Heart left ventricle (tissue), 16 donors: ENCODE results near the gene IPO13. TPM values are rescaled to one million over a fixed set of nuclear protein-coding genes. Genes with fewer than 3 reads are reported as not detected.

Experiments used
- ATAC-seq, 4 donors: fragments of 200-7000 bp; cut with Tn5 transposase; one replicate each; pipeline ENCODE4 v1.9.1; 2020 to 2022; ENCODE audit warnings: moderate library complexity in 4 of 4, mild to moderate bottlenecking in 3 of 4, moderate number of reproducible peaks in 1 of 4
- DNase-seq, 5 donors: peaks; one replicate each; pipeline ENCODE4 v3.0.0-alpha.2; 2020
- H3K27ac ChIP-seq, 12 donors: fragments of 200-600 bp; sonication (generic) in 4 of 12; one replicate each; pipeline versions ENCODE4 v1.5.0 to v1.8.0; 2016 to 2022; ENCODE audit warnings: mild to moderate bottlenecking in 2 of 12
- H3K27me3 ChIP-seq, 9 donors: fragments of 200-600 bp; sonication (generic) in 2 of 9; one replicate each; pipeline versions ENCODE4 v1.5.1 to v1.8.0; 2016 to 2022; ENCODE audit warnings: mild to moderate bottlenecking in 3 of 9
- H3K36me3 ChIP-seq, 9 donors: fragments of 200-600 bp; sonication (generic) in 2 of 9; one replicate each; pipeline versions ENCODE4 v1.5.0 to v1.8.0; 2018 to 2022; ENCODE audit warnings: mild to moderate bottlenecking in 2 of 9
- H3K4me1 ChIP-seq, 12 donors: fragments of 200-600 bp; sonication (generic) in 4 of 12; one replicate each; pipeline versions ENCODE4 v1.5.0 to v1.8.0; 2016 to 2022; ENCODE audit warnings: mild to moderate bottlenecking in 3 of 12
- H3K4me3 ChIP-seq, 12 donors: fragments of 200-600 bp; sonication (generic) in 4 of 12; one replicate each; pipeline versions ENCODE4 v1.5.0 to v1.8.0; 2017 to 2022; ENCODE audit warnings: mild to moderate bottlenecking in 9 of 12, moderate library complexity in 4 of 12
- H3K9me3 ChIP-seq, 12 donors: fragments of 200-600 bp; sonication (generic) in 4 of 12; one replicate each; pipeline versions ENCODE4 v1.5.0 to v1.8.0; 2016 to 2022; ENCODE audit warnings: mild to moderate bottlenecking in 1 of 12
- POLR2A ChIP-seq, 2 donors: fragments of 450-650 bp; IDR thresholded peaks; one replicate each; pipeline ENCODE4 v1.6.1; 2017; ENCODE audit warnings: antibody characterized with exemption in 2 of 2, mild to moderate bottlenecking in 2 of 2, moderate library complexity in 2 of 2
- WGBS, 4 donors: extraction: QIAGEN DNeasy Blood & Tissue Kit in 2 of 4; methylation state at CpG; one replicate each; pipeline versions ENCODE4 v1.1.5 to v1.1.7; 2013 to 2018; 5-methylcytosine and 5-hydroxymethylcytosine counted together
- intact Hi-C, 10 donors: fragments of 100-400 bp; cut with DNase I; formaldehyde crosslinking; loops; one replicate each; pipeline versions ENCODE4 v1.11.1 to v1.14.2; 2022
- polyA plus RNA-seq, 2 donors: library from polyadenylated mRNA; stranded (reverse); fragments of 200-250 nt; gene quantifications; one replicate each; pipeline ENCODE4 v1.2.3, GENCODE V29; 2013
- total RNA-seq, 9 donors: library from RNA; depleted of rRNA in 2 of 9; stranded (reverse); fragments of >200 nt in 2 of 9; fragmentation: NEBNext Ultra II Directional in 3 of 9; extraction: Animal tissue kit (Norgen Biotek cat#: 25700) in 3 of 9; gene quantifications; one replicate each; pipeline versions ENCODE4 v1.1.0 to v1.2.4, GENCODE V29; 2016 to 2023
- TF ChIP-seq, protein P1 (sequence below), 12 donors: fragments of 200-600 bp; sonication (generic) in 4 of 12; IDR thresholded peaks; one replicate each; pipeline versions ENCODE4 v1.5.0 to v1.8.0; 2018 to 2022; ENCODE audit warnings: antibody characterized with exemption in 12 of 12, mild to moderate bottlenecking in 5 of 12
- donor health status: ischemic (EF 13 %, LVEDD 7.1; RV severe dilation, severe dysfunction).
- donor health status: healthy with polysubstance abuse.
- donor health status: DM: no; HTN: yes; CAD: no.
- donor health status: DM: no; HTN: no; CAD: no.
- donor health status: ischemic (EF 25% LVEDD 6.9; RV normal size, moderate dysfunction).
- donor health status: ischemic (EF 25% LVEDD 5.7; RV mildly dilated, moderate dysfunction).
- donor health status: healthy.
- donor health status: DM: yes; HTN: yes; CAD: no.
- donor health status: ischemic (EF 35%, LVEDD 5.7; RV mildly dilated, moderate dysfunction).
- donor health status: nonischemic (EF 11% LVEDD 7.7; RV severe dilation, severe dysfunction).
- donor health status: DM: yes; HTN: yes; CAD: no.
- donor health status: PGD.
- donor health status: ischemic (EF 29% LVEDD 5.4; RV normal size, mild dysfunction).
- donor health status: nonischemic (EF 23%, LVEDD 6.1; RV moderate dilation, normal function).

Gene IPO13
- total and polyA plus RNA-seq, 11 donors: 29.9 to 71.0 (median 54.6) TPM

DNA sequence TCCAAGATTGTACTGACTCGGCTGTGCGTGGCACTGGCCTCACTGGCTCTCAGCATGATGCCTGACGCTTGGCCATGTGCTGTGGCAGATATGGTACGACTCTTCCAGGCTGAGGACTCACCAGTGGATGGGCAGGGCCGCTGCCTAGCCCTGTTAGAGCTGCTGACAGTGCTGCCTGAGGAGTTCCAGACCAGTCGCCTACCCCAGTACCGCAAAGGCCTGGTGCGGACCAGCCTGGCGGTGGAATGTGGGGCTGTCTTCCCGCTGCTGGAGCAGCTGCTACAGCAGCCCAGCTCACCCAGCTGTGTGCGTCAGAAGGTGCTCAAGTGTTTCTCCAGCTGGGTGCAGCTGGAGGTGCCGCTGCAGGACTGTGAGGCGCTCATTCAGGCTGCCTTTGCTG is 2.9 kb downstream of the IPO13 start:
- peak overlapping the region in 6 of 12 donors; percentile 0 to 97 (median 68) for H3K27ac ChIP-seq
- peak; percentile 13 to 33 (median 23) for ATAC-seq

DNA sequence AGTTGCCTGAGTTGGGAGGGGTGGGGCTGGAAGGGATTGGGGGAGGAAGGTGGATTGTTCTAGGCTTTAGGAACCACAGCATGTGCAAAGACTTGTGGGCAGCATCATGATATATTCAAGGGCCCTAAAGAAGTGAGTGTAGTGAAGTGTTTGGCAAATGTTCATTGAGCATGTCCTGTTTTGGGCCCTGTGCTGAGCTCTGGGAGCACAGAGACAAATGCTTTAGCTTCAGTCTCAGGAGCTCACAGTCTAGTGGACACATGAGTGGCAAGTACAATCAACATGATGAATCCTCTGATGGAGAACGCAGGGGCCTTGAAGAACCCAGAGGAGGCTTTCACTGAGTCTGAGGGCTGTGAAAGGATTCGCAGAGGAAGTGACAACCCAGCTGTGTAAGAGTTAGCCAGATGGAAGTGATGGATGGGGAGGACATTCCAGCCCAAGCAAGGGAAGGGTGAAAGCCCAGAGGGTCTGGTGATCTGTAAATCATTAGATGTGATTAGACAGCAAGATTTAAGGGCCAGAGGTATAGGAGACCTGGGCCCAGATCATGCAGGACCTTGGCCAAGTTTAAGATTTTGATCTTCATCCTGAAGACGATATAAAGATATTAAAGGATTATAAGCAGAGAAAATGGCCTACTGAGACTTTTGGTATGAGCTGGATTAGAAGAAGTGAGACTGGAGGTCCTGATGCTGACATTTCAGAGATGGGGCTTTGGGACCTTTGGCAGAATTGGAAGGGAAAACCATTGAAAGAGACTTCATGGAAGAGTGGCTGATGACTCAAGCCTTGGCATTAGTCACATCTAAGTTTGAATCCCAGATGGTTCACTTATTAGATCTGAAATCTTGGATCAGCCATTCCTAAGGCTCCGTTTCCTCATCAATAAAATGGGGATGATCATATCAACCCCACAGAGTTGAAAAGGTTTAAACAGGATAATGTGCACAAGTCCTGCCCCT is 4.6 kb downstream of the IPO13 start:
- intact Hi-C loops: no loop called here
- H3K9me3 ChIP-seq: no peaks in the 10 kb centered on the region
- TF ChIP-seq, protein P1, sequence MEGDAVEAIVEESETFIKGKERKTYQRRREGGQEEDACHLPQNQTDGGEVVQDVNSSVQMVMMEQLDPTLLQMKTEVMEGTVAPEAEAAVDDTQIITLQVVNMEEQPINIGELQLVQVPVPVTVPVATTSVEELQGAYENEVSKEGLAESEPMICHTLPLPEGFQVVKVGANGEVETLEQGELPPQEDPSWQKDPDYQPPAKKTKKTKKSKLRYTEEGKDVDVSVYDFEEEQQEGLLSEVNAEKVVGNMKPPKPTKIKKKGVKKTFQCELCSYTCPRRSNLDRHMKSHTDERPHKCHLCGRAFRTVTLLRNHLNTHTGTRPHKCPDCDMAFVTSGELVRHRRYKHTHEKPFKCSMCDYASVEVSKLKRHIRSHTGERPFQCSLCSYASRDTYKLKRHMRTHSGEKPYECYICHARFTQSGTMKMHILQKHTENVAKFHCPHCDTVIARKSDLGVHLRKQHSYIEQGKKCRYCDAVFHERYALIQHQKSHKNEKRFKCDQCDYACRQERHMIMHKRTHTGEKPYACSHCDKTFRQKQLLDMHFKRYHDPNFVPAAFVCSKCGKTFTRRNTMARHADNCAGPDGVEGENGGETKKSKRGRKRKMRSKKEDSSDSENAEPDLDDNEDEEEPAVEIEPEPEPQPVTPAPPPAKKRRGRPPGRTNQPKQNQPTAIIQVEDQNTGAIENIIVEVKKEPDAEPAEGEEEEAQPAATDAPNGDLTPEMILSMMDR (IDR thresholded peaks at IDR 0.05): no peak
- no peak for TF ChIP-seq POLR2A (IDR thresholded peaks at IDR 0.05)
- H3K4me1 ChIP-seq: peaks cover 6 to 74% (median 43%) of the 10 kb centered on the region in 12 donors
- 87 to 95% (median 93%) methylated on average over 4 of the region's 4 CpGs for WGBS, 4 donors
- H3K27me3 ChIP-seq: no peaks in the 10 kb centered on the region
- ATAC-seq (no peak), DNase-seq (no peak)
- H3K27ac ChIP-seq: no peak overlapping the region
- no peak overlapping the region for H3K4me3 ChIP-seq
- peaks cover 0 to 39% (median 13%) of the 10 kb centered on the region in 9 donors for H3K36me3 ChIP-seq

More for the DNA sequence above, 2.9 kb downstream of the IPO13 start:
- H3K9me3 ChIP-seq: no peaks in the 10 kb centered on the region
- peak in 3 of 5 donors; percentile 58 to 84 (median 78) for DNase-seq
- no peak overlapping the region for H3K4me3 ChIP-seq
- 38 to 59% (median 52%) methylated on average over 5 to 13 of the region's 13 CpGs for WGBS, 4 donors
- H3K4me1 ChIP-seq: peaks cover 6 to 86% (median 57%) of the 10 kb centered on the region in 12 donors
- intact Hi-C loops: loop anchor here in 2 of 10 donors (2.0 to 5.0 kb wide), 2 partner anchors 19 to 242 kb away; partner anchors contain the start of gene ST3GAL3 (in 1 of the 2)
- peaks cover 0 to 28% (median 9%) of the 10 kb centered on the region in 9 donors for H3K36me3 ChIP-seq
- TF ChIP-seq POLR2A (IDR thresholded peaks at IDR 0.05): no peak
- TF ChIP-seq, protein P1 (IDR thresholded peaks at IDR 0.05): no peak
- H3K27me3 ChIP-seq: no peaks in the 10 kb centered on the region

DNA sequence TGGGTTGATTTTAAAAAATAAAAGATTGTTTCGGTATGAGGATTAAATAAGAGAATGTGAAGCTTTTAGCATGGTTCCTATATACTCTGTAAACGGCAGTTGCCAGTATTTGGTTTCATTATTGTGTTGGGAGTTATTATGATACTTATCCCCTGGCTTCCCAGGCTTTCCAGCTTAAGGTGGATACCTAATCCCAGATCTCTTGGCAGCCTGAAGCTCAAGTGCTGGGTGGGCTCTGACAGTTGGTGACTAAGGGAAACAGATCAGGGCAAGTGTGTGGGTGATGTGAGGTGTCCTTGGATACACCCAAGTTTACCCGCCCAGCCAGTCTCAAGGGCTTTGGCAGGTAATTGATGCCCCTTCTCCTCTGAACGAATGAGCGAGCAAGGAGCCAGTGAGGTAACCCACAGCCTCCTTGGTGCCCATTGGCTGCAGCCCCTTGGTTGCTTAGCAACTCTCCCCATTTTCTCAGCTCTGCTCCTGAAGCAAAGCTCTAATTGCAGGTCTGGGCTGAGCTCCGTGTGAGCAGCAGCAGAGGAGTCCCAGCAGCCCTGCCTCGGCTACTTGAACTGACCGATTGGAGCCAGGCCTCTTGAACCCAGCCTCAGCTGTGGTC is 6.1 kb downstream of the IPO13 start:
- Histone ChIP-seq H3K36me3 (peaks cover 0 to 54% (median 28%) of the 10 kb centered on the region in 9 donors), H3K9me3 (no peaks in the 10 kb centered on the region), H3K4me3 (no peak overlapping the region), H3K27me3 (no peaks in the 10 kb centered on the region), H3K4me1 (peaks cover 6 to 65% (median 37%) of the 10 kb centered on the region in 12 donors), H3K27ac (peak overlapping the region in 1 of 12 donors; percentile 33)
- ATAC-seq (no peak), DNase-seq (no peak)
- TF ChIP-seq, protein P1 (IDR thresholded peaks at IDR 0.05): no peak
- no peak for TF ChIP-seq POLR2A (IDR thresholded peaks at IDR 0.05)
- intact Hi-C loops: no loop called here
- 69 to 85% (median 80%) methylated on average over 8 of the region's 8 CpGs for WGBS, 4 donors

DNA sequence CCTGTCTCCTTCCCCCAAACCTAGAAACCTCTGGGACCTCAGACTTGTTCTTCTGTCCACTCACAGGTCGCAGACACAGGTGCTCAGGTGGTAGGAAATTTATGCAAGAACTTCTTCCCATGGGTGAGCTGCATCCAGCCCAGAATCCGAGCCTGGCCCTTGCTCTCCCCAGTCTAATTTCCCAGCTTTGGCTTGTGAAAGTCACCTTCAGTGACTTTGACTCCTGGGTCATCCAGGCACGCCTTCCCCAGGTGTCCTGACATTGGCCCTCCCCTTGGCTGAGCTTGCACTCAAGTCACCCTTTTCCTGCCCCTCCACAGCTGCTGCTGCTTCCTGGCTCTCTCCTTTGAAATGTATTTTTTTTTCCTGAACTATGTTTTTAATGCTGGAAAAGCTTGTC is 6.6 kb downstream of the IPO13 start:
- H3K27ac ChIP-seq: peak overlapping the region in 2 of 12 donors; percentile 33 to 35
- peaks cover 3 to 60% (median 31%) of the 10 kb centered on the region in 12 donors for H3K4me1 ChIP-seq
- DNase-seq (no peak), ATAC-seq (no peak)
- no peak overlapping the region for H3K4me3 ChIP-seq
- WGBS, 4 donors: 77 to 84% (median 78%) methylated on average over 3 of the region's 3 CpGs
- TF ChIP-seq, protein P1 (IDR thresholded peaks at IDR 0.05): no peak
- H3K36me3 ChIP-seq: peaks cover 0 to 59% (median 33%) of the 10 kb centered on the region in 9 donors
- no peaks in the 10 kb centered on the region for H3K9me3 ChIP-seq
- no peaks in the 10 kb centered on the region for H3K27me3 ChIP-seq
- intact Hi-C loops: no loop called here
